Lower lobe of right lung (tissue), 2 donors: ENCODE data around the gene GHRL. TPM values are rescaled to one million over a fixed set of nuclear protein-coding genes. Genes with fewer than 3 reads are reported as not detected.

Source experiments
- ATAC-seq, 2 donors: fragments of 200-7000 bp; cut with Tn5 transposase; one replicate each; pipeline ENCODE4 v1.9.1; 2020 to 2022; ENCODE audit warnings: mild to moderate bottlenecking in 2 of 2, moderate library complexity in 2 of 2
- DNase-seq: peaks from one replicate; pipeline ENCODE4 v3.0.0-alpha.2; 2020
- H3K27ac ChIP-seq: fragments of 200-600 bp; one replicate; pipeline ENCODE4 v1.8.0; 2022
- H3K27me3 ChIP-seq: fragments of 200-600 bp; one replicate; pipeline ENCODE4 v1.8.0; 2022; ENCODE audit warnings: low read depth
- H3K36me3 ChIP-seq: fragments of 200-600 bp; one replicate; pipeline ENCODE4 v1.8.0; 2022; ENCODE audit warnings: mild to moderate bottlenecking
- H3K4me1 ChIP-seq: fragments of 200-600 bp; one replicate; pipeline ENCODE4 v1.8.0; 2022
- H3K4me3 ChIP-seq: fragments of 200-600 bp; one replicate; pipeline ENCODE4 v1.8.0; 2022; ENCODE audit warnings: mild to moderate bottlenecking
- H3K9me3 ChIP-seq: fragments of 200-600 bp; one replicate; pipeline ENCODE4 v1.8.0; 2022
- intact Hi-C: fragments of 100-400 bp; cut with DNase I; formaldehyde crosslinking; loops from one replicate; pipeline ENCODE4 v1.11.0; 2022
- microRNA-seq: library from miRNA; unstranded; fragments of <30 nt; microRNA quantifications from one replicate; pipeline ENCODE4 v1.2.0, GENCODE V29; 2020; ENCODE audit warnings: borderline number of aligned reads
- total RNA-seq: library from RNA; stranded (reverse); fragmentation: NEBNext Ultra II Directional; extraction: Animal tissue kit (Norgen Biotek cat#: 25700); gene quantifications from one replicate; pipeline ENCODE4 v1.2.1, GENCODE V29; 2021
- TF ChIP-seq, protein P1 (sequence below): fragments of 200-600 bp; IDR thresholded peaks from one replicate; pipeline ENCODE4 v1.8.0; 2022; ENCODE audit warnings: antibody characterized with exemption, mild to moderate bottlenecking
- donor health status: DM: no; HTN: yes; CAD: no; lungs with severe emphysema.

Gene GHRL
- total RNA-seq, 1 donor from 2014 or later, result 2.5 TPM

GRCh38 chr3:10242182-10243065 is 50.3 kb downstream of the GHRL start:
- ATAC-seq (peak; percentile 50 to 59), DNase-seq (no peak)
- TF ChIP-seq, protein P1, sequence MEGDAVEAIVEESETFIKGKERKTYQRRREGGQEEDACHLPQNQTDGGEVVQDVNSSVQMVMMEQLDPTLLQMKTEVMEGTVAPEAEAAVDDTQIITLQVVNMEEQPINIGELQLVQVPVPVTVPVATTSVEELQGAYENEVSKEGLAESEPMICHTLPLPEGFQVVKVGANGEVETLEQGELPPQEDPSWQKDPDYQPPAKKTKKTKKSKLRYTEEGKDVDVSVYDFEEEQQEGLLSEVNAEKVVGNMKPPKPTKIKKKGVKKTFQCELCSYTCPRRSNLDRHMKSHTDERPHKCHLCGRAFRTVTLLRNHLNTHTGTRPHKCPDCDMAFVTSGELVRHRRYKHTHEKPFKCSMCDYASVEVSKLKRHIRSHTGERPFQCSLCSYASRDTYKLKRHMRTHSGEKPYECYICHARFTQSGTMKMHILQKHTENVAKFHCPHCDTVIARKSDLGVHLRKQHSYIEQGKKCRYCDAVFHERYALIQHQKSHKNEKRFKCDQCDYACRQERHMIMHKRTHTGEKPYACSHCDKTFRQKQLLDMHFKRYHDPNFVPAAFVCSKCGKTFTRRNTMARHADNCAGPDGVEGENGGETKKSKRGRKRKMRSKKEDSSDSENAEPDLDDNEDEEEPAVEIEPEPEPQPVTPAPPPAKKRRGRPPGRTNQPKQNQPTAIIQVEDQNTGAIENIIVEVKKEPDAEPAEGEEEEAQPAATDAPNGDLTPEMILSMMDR, result no peak
- Histone ChIP-seq H3K27me3 (no peaks in the 10 kb centered on the region), H3K9me3 (peaks cover 13% of the 10 kb centered on the region), H3K27ac (no peak overlapping the region), H3K4me1 (peaks cover under 1% of the 10 kb centered on the region), H3K36me3 (peaks cover 16% of the 10 kb centered on the region), H3K4me3 (no peak overlapping the region)
- intact Hi-C loops, result no loop called here

DNA sequence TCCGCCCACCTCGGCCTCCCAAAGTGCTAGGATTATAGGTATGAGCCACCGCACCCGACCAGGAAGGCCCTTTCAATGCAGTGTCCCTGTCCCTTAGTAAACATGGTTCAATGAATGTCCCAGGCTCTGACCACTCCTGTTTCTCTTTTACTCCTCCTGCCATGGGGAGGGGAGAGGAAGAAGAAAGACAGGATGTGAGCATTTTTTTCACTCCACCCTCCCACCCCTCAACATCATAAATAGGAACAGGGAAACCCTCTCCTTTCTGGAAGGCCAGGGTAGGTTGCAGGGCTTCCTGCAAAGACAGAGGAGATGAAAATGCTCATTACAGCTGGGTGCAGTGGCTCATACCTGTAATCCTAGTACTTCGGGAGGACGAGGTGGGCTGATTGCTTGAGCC is 51.9 kb downstream of the GHRL start:
- H3K27ac ChIP-seq, result no peak overlapping the region
- DNase-seq, result no peak
- H3K36me3 ChIP-seq, result peaks cover 17% of the 10 kb centered on the region
- TF ChIP-seq, protein P1, result no peak
- peaks cover 11% of the 10 kb centered on the region for H3K9me3 ChIP-seq
- no peaks in the 10 kb centered on the region for H3K4me1 ChIP-seq
- ATAC-seq, result no peak
- H3K4me3 ChIP-seq, result no peak overlapping the region
- no peaks in the 10 kb centered on the region for H3K27me3 ChIP-seq
- intact Hi-C loops, result no loop called here

GRCh38 chr3:10238345-10239183 is 54.2 kb downstream of the GHRL start:
- Histone ChIP-seq H3K4me3 (no peak overlapping the region), H3K36me3 (peaks cover 35% of the 10 kb centered on the region)

More at GRCh38 chr3:10238345-10239183, 54.2 kb downstream of the GHRL start:
- Histone ChIP-seq H3K27me3 (no peaks in the 10 kb centered on the region), H3K9me3 (no peaks in the 10 kb centered on the region), H3K4me1 (no peaks in the 10 kb centered on the region), H3K27ac (no peak overlapping the region)
- intact Hi-C loops, result no loop called here
- no peak for ATAC-seq
- DNase-seq, result no peak
- TF ChIP-seq, protein P1, result no peak

Small RNA genes lying within 50 kb of the gene (microRNA-seq; reads per million reads assigned to microRNA genes)
- not detected for gene MIR378B

Other genes with a start within 250 kb of the GHRL start
- not detected for gene FANCD2OS, start 184.7 kb downstream of the GHRL start, total RNA-seq
- gene BRK1, start 177.3 kb downstream of the GHRL start, total RNA-seq, result 116 TPM
- 38.1 TPM for gene VHL, start 151.2 kb downstream of the GHRL start, total RNA-seq
- gene IRAK2, start 128.0 kb downstream of the GHRL start, total RNA-seq, result 3.9 TPM
- 36.0 TPM for gene TATDN2, start 44.5 kb downstream of the GHRL start, total RNA-seq
- 76.3 TPM for gene SEC13, start 28.2 kb upstream of the GHRL start, total RNA-seq
- 0.09 TPM for gene ATP2B2, start 212.6 kb upstream of the GHRL start, total RNA-seq